NCI-H2227 treated with DMSO at 0.1 percent for 48 hours (cell line): ENCODE results near the gene PCP4L1.
"Not testable (repeated sequence)": the region's sequence is repeated elsewhere in the genome, so short reads cannot be mapped to it uniquely, and the experiment has no call there.

ENCODE experiments used
- DNase-seq: peaks from one replicate; lab custom pipeline; 2025; lab: John Stamatoyannopoulos, UW

PCP4L1 gene

DNA sequence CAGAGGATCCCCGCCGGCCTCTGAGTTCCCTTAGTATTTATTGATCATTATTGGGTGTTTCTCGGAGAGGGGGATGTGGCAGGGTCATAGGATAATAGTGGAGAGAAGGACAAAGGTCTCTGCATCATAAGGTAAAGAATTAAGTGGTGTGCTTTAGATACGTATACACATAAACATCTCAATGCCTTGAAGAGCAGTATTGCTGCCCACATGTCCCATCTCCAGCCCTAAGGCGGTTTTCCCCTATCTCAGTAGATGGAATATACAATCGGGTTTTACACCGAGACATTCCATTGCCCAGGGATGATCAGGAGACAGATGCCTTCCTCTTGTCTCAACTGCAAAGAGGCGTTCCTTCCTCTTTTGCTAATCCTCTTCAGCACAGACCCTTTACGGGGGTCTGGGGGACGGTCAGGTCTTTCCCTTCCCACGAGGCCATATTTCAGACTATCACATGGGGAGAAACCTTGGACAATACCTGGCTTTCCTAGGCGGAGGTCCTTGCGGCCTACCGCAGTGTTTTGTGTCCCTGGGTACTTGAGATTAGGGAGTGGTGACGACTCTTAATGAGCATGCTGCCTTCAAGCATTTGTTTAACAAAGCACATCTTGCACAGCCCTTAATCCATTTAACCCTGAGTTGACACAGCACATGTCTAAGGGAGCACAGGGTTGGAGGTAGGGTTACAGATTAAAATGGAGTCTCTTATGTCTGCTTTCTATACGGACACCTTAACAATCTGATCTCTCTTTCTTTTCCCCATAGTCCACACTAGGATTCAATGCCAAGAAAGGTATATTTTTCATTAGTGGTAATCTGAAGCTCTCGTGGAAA is 57.5 kb downstream of the PCP4L1 start:
- not testable (repeated sequence) for DNase-seq

DNA sequence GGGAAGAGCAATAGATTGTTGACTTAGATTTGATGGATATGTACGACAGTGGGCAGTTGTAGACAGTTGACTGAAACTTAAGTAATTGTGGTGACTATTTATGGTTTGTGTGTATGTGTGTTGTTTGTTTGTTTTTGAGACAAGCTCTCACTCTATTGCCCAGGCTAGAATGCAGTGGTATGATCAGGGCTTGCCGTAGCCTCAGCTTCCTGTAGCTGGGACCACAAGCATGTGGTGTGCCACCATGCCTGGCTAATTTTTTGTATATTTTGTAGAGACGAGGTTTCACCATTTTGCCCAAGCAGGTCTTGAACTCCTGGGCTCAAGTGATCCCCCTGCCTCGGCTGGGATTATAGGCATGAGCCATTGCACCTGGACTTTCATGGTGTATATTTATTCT is 65.5 kb downstream of the PCP4L1 start:
- no peak for DNase-seq

DNA sequence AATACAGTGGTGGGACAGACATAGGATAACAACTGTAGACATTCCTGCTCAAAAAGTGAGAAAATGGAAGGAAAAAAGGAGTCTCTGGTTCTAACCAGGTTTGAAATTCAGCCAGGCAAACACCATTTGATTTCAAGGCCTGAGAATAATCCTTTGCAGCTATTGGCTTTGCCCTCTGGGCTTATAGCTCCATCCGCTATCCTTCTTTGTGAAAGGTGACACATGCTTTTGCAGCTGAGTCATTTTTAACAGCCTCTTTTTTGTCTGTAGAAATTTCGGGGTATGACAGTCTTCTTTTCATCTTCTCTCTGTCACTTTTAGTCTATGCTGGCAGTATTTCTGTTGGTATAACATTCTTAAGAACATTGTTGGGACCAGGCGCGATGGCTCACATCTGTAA is 71.8 kb downstream of the PCP4L1 start:
- no peak for DNase-seq

DNA sequence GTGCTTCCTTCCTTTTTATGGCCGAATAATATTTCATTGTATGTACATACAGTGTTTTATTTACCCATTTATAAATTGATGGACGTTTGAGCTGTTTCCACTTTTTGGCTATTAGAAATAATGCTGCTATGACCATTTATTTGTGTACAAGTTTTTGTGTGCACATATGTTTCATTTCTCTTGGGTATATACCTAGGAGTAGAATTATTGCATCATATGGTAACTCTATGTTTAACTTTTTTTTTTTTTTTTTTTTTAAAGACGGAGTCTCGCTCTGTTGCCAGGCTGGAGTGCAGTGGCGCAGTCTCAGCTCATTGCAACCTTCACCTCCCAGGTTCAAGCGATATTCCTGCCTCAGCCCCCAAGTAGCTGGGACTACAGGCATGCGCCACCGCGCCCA is 74.6 kb downstream of the PCP4L1 start:
- DNase-seq, result no peak
